Panc1 (cell line): ENCODE results near the gene SLC16A3. TPM values are rescaled to one million over a fixed set of nuclear protein-coding genes. Genes with fewer than 3 reads are reported as not detected.

ENCODE experiments used
- ATAC-seq: fragments of 200-7000 bp; cut with Tn5 transposase; 2 replicates; pipeline ENCODE4 v1.9.1; 2020; ENCODE audit warnings: mild to moderate bottlenecking, moderate library complexity
- Bru-seq: library from RNA; stranded (reverse); fragments of 400-500 nt; gene quantifications from one replicate; lab custom pipeline; 2021; lab: Mats Ljungman, UMichigan
- BruChase-seq, 2 experiments: library from RNA; stranded (reverse); fragments of 400-500 nt; gene quantifications; one replicate each; lab custom pipeline; 2021; lab: Mats Ljungman, UMichigan
- BruUV-seq: library from RNA; stranded (reverse); fragments of 400-500 nt; replicated peaks from 2 replicates; lab custom pipeline; 2021; lab: Mats Ljungman, UMichigan
- CTCF ChIA-PET: fragments of 300-600 bp; sonication (Branson Sonifier 250); formaldehyde crosslinking; loops from one replicate; lab custom pipeline; 2022; ENCODE audit warnings: antibody characterized with exemption; lab: Charles Lee
- POLR2A ChIA-PET: fragments of 300-600 bp; sonication (Branson Sonifier 250); formaldehyde crosslinking; loops from one replicate; lab custom pipeline; 2022; ENCODE audit warnings: antibody characterized with exemption; lab: Charles Lee
- DNase-seq: peaks from one replicate; pipeline ENCODE4 v3.0.0-alpha.2; 2010; ENCODE audit warnings: low read depth, low spot score
- H3K27ac ChIP-seq: 2 replicates; pipeline ENCODE4 v1.5.1; 2011; ENCODE audit warnings: mild to moderate bottlenecking, low read length, inconsistent platforms
- H3K27me3 ChIP-seq: fragments of 200-500 bp; sonication (Bioruptor generic); 2 replicates; pipeline ENCODE4 v1.6.0; 2014; ENCODE audit warnings: low read length, inconsistent platforms; ENCODE audit not compliant: control insufficient read depth, insufficient read depth
- H3K36me3 ChIP-seq: fragments of 200-500 bp; sonication (Bioruptor generic); 2 replicates; pipeline ENCODE4 v1.5.1; 2014; ENCODE audit warnings: inconsistent platforms, mild to moderate bottlenecking, low read length, moderate library complexity; ENCODE audit not compliant: control insufficient read depth, insufficient read depth
- H3K4me1 ChIP-seq: 2 replicates; pipeline ENCODE4 v1.5.1; 2011; ENCODE audit warnings: inconsistent platforms, mild to moderate bottlenecking, low read length, moderate library complexity; ENCODE audit not compliant: control insufficient read depth, insufficient read depth
- H3K4me3 ChIP-seq, 2 experiments: 2 replicates each; pipeline ENCODE4 v1.5.1; 2011 to 2012; ENCODE audit warnings: low read depth in 2 of 2, low read length in 2 of 2, mild to moderate bottlenecking in 2 of 2, inconsistent platforms in 1 of 2, moderate library complexity in 1 of 2
- H3K9me3 ChIP-seq: fragments of 200-500 bp; sonication (Bioruptor generic); 2 replicates; pipeline ENCODE4 v1.5.1; 2014; ENCODE audit warnings: low read depth, mild to moderate bottlenecking, inconsistent platforms, low read length, moderate library complexity; ENCODE audit not compliant: control insufficient read depth, insufficient read depth
- POLR2AphosphoS5 ChIP-seq: IDR thresholded peaks from 2 replicates; pipeline ENCODE4 v1.6.1; 2012; ENCODE audit warnings: mild to moderate bottlenecking, low read depth, low read length, moderate library complexity
- SIN3A ChIP-seq: IDR thresholded peaks from 2 replicates; pipeline ENCODE4 v1.6.1; 2012; ENCODE audit warnings: low read depth, mild to moderate bottlenecking, low read length, moderate library complexity, borderline replicate concordance; ENCODE audit not compliant: insufficient read depth
- TCF7L2 ChIP-seq: IDR thresholded peaks from 2 replicates; pipeline ENCODE4 v1.6.1; 2011; ENCODE audit warnings: mild to moderate bottlenecking, low read depth, low read length, inconsistent platforms
- in situ Hi-C: cut with HindIII; loops from 2 replicates; pipeline ENCODE4 v1.10.0; 2016; ENCODE audit warnings: low sequenced_read_pairs, low pct_unique_long_range_greater_than_20kb
- intact Hi-C: fragments of 100-400 bp; cut with micrococcal nuclease; formaldehyde crosslinking; loops from one replicate; pipeline ENCODE4 v1.10.0; 2022; ENCODE audit not compliant: unreplicated experiment
- long read RNA-seq: library from polyadenylated mRNA; unstranded; transcript quantifications from one replicate; pipeline ENCODE4 v2.0.0, GENCODE V29; 2021; ENCODE audit not compliant: unreplicated experiment
- polyA plus RNA-seq: library from polyadenylated mRNA; unstranded; fragments of >200 nt; gene quantifications from one replicate; pipeline ENCODE4 v1.2.1, GENCODE V29; 2012; ENCODE audit warnings: missing spikeins; ENCODE audit not compliant: insufficient read length
- total RNA-seq: library from RNA; stranded (reverse); gene quantifications from one replicate; pipeline ENCODE4 v1.2.1, GENCODE V29; 2021; ENCODE audit not compliant: unreplicated experiment
- TF ChIP-seq, protein P1 (sequence below): fragments of 450-650 bp; IDR thresholded peaks from 2 replicates; pipeline ENCODE4 v1.5.1; 2017; ENCODE audit warnings: mild to moderate bottlenecking
- TF ChIP-seq, protein P2 (sequence below), 2 experiments: IDR thresholded peaks; 2 replicates each; pipeline ENCODE4 v1.6.1; 2011 to 2012; ENCODE audit warnings: low read depth in 2 of 2, control low read depth in 1 of 2, low read length in 1 of 2, mild to moderate bottlenecking in 1 of 2, moderate library complexity in 1 of 2; ENCODE audit not compliant: insufficient read depth in 1 of 2

Gene SLC16A3
- total RNA-seq (581 TPM), Bru-seq, nascent RNA (percentile 91 among the genes with signal in this experiment), BruChase-seq, experiment 1, labeled RNA remaining after a 2-hour chase (percentile 97 among the genes with signal in this experiment), BruChase-seq, experiment 2, labeled RNA remaining after a 6-hour chase (percentile 97 among the genes with signal in this experiment)
- 1,387 TPM for polyA plus RNA-seq
- long read RNA-seq, full-length matches to known transcripts = 250 of 330 reads
- long read RNA-seq, partial matches to known transcripts = 32 of 330 reads
- long read RNA-seq, other reads (novel, unspliced or antisense) = 48 of 330 reads

DNA sequence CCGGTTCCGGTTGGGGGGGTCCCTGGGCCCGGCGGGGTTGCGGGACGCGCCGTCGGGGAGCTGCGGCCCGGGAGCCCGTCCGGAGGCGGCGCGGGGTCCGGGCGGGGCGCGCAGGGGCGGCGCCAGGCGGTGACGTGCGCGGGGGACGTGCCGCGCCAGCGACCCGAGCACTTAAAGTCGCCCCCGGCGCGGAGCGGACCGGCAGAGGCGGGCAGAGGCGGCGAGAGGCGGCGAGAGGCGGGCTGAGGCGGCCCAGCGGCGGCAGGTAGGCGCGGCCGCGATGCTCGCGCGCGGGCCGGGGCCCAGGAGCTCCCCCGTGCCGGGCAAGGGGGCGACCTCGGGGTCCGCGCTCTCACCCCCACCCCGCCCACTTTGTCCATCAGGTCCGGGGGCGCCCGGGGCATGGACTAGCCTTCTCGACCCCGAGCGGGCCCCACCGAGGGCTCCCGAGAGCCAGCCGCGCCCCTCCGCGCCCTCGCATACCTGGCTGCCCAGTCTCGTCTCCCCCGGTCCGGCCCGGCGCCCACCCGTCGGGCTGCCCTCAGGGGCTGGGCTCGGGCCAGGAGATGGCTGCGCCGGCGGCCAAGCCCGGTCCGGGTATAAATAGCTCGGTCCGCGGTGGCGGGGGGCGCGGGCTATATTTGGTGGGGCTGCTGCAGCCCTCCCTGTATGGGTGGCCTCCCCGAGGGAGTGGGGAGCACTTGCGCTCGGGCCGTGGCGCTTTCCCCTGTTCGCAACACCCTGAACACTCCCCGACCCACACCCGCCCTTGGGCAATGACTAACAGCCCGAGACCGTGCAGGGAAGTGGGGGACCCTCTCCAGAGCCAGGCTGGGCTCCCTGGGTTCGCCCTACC is at the start of gene SLC16A3:
TSS of gene SLC16A3 (plus strand) at position 201 of the 856 bp plus-strand sequence. CDS start 6,967 bp downstream, outside the sequence.
- intact Hi-C loops = no loop called here
- ChIA-PET POLR2A (interaction anchor here (0.6 to 0.7 kb wide), 3 partner anchors 12 to 293 kb away, joined by 4 to 5 read pairs (median 4); no protein-coding TSS in a partner anchor), CTCF (interaction anchor here (1.8 kb wide), 1 partner anchor 23 kb away, joined by 12 read pairs; no protein-coding TSS in a partner anchor)
- ATAC-seq (peak; percentile 61), DNase-seq (no peak)
- Histone ChIP-seq H3K4me3 (peak within 1 kb of the TSS; percentile 72 to 97), H3K27ac (peak within 1 kb of the TSS; percentile 98), H3K27me3 (no peaks in the 10 kb centered on the region), H3K36me3 (peaks cover 15% of the 10 kb centered on the region), H3K4me1 (peaks cover 30% of the 10 kb centered on the region), H3K9me3 (no peaks in the 10 kb centered on the region)
- peak; percentile 98 for TF ChIP-seq POLR2AphosphoS5
- TF ChIP-seq, protein P1, sequence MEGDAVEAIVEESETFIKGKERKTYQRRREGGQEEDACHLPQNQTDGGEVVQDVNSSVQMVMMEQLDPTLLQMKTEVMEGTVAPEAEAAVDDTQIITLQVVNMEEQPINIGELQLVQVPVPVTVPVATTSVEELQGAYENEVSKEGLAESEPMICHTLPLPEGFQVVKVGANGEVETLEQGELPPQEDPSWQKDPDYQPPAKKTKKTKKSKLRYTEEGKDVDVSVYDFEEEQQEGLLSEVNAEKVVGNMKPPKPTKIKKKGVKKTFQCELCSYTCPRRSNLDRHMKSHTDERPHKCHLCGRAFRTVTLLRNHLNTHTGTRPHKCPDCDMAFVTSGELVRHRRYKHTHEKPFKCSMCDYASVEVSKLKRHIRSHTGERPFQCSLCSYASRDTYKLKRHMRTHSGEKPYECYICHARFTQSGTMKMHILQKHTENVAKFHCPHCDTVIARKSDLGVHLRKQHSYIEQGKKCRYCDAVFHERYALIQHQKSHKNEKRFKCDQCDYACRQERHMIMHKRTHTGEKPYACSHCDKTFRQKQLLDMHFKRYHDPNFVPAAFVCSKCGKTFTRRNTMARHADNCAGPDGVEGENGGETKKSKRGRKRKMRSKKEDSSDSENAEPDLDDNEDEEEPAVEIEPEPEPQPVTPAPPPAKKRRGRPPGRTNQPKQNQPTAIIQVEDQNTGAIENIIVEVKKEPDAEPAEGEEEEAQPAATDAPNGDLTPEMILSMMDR = no peak
- TF ChIP-seq, protein P2, sequence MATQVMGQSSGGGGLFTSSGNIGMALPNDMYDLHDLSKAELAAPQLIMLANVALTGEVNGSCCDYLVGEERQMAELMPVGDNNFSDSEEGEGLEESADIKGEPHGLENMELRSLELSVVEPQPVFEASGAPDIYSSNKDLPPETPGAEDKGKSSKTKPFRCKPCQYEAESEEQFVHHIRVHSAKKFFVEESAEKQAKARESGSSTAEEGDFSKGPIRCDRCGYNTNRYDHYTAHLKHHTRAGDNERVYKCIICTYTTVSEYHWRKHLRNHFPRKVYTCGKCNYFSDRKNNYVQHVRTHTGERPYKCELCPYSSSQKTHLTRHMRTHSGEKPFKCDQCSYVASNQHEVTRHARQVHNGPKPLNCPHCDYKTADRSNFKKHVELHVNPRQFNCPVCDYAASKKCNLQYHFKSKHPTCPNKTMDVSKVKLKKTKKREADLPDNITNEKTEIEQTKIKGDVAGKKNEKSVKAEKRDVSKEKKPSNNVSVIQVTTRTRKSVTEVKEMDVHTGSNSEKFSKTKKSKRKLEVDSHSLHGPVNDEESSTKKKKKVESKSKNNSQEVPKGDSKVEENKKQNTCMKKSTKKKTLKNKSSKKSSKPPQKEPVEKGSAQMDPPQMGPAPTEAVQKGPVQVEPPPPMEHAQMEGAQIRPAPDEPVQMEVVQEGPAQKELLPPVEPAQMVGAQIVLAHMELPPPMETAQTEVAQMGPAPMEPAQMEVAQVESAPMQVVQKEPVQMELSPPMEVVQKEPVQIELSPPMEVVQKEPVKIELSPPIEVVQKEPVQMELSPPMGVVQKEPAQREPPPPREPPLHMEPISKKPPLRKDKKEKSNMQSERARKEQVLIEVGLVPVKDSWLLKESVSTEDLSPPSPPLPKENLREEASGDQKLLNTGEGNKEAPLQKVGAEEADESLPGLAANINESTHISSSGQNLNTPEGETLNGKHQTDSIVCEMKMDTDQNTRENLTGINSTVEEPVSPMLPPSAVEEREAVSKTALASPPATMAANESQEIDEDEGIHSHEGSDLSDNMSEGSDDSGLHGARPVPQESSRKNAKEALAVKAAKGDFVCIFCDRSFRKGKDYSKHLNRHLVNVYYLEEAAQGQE (IDR thresholded peaks at IDR 0.05; ENCODE audit: insufficient read depth in 1 of 2, low read depth in 2 of 2, low read length in 1 of 2) = 0 out of 4 replicates have a peak, but pooled peaks of 1 of the 2 experiments have one; percentile 22
- peak; percentile 97; the same call in 1 of the 2 replicates for TF ChIP-seq SIN3A
- no peak for TF ChIP-seq TCF7L2
- in situ Hi-C loops = no loop called here
- BruUV-seq = no TSS peak

DNA sequence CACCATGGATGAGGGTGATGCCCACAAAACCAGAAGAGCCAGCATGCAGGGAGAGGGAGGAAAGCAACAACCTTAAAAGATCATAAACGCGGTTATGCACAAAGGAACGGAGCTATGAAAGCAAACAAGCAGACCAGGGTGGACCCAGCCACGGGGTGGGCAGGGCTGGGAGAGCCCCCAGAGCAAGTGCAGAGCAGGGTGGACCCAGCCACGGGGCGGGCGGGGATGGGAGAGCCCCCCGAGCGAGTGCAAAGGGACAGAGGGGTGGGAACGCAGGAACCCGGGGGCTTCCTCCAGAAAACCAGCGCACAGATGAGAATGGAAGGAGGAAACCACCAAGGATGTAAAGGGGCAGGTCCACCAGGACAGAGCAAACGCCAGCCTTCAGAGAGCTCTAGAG is 49.4 kb upstream of the SLC16A3 start:
- no TSS peak for BruUV-seq
- no peak for DNase-seq
- CTCF ChIA-PET = no interaction called here

More for the DNA sequence above, 49.4 kb upstream of the SLC16A3 start:
- POLR2A ChIA-PET = no interaction called here
- Histone ChIP-seq H3K36me3 (no peaks in the 10 kb centered on the region; the same call in none of the 2 replicates), H3K4me1 (no peaks in the 10 kb centered on the region), H3K27me3 (no peaks in the 10 kb centered on the region), H3K9me3 (no peaks in the 10 kb centered on the region), H3K4me3 (no peak overlapping the region), H3K27ac (no peak overlapping the region)
- in situ Hi-C loops = no loop called here
- TF ChIP-seq TCF7L2 (no peak), POLR2AphosphoS5 (no peak), SIN3A (no peak)
- TF ChIP-seq, protein P1 = no peak
- TF ChIP-seq, protein P2 (IDR thresholded peaks at IDR 0.05; ENCODE audit: insufficient read depth in 1 of 2, low read depth in 2 of 2, low read length in 1 of 2) = no peak
- 0 out of 2 replicates have a peak, but pooled peaks have one; percentile 17 for ATAC-seq
- intact Hi-C loops = no loop called here
